ENCODE measurements around the gene ELAPOR1.

- TF ChIP-seq, protein P1, sequence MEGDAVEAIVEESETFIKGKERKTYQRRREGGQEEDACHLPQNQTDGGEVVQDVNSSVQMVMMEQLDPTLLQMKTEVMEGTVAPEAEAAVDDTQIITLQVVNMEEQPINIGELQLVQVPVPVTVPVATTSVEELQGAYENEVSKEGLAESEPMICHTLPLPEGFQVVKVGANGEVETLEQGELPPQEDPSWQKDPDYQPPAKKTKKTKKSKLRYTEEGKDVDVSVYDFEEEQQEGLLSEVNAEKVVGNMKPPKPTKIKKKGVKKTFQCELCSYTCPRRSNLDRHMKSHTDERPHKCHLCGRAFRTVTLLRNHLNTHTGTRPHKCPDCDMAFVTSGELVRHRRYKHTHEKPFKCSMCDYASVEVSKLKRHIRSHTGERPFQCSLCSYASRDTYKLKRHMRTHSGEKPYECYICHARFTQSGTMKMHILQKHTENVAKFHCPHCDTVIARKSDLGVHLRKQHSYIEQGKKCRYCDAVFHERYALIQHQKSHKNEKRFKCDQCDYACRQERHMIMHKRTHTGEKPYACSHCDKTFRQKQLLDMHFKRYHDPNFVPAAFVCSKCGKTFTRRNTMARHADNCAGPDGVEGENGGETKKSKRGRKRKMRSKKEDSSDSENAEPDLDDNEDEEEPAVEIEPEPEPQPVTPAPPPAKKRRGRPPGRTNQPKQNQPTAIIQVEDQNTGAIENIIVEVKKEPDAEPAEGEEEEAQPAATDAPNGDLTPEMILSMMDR (IDR thresholded peaks at IDR 0.05): no peak
- TF ChIP-seq POLR2AphosphoS5 (IDR thresholded peaks at IDR 0.05): no peak
- no peak for TF ChIP-seq POLR2A (IDR thresholded peaks at IDR 0.05)
These were observed at the start of gene ELAPOR1 for GRCh38 chr1:109113590-109114341.

All from gastroesophageal sphincter (tissue), 3 donors.